Activated gamma-delta T cell (primary cell): ENCODE data around the gene ERC2.

ENCODE experiments used
- DNase-seq: peaks from one replicate; lab custom pipeline; 2025; lab: John Stamatoyannopoulos, UW

Gene ERC2

GRCh38 chr3:55591888-55592287 is 876.4 kb downstream of the ERC2 start:
- DNase-seq = no peak

- no peak for DNase-seq
These were observed 880.0 kb downstream of the ERC2 start for GRCh38 chr3:55588146-55588765.

GRCh38 chr3:55585856-55586255 is 882.4 kb downstream of the ERC2 start:
- DNase-seq = no peak

- DNase-seq = no peak
These were observed 883.4 kb downstream of the ERC2 start for GRCh38 chr3:55584716-55585368.

GRCh38 chr3:55584030-55584429 is 884.2 kb downstream of the ERC2 start:
- no peak for DNase-seq

GRCh38 chr3:55583475-55583874 is 884.8 kb downstream of the ERC2 start:
- DNase-seq = no peak

GRCh38 chr3:55579496-55579895 is 888.8 kb downstream of the ERC2 start:
- DNase-seq = no peak

GRCh38 chr3:55576621-55577388 is 891.5 kb downstream of the ERC2 start:
- no peak for DNase-seq

GRCh38 chr3:55574671-55575070 is 893.6 kb downstream of the ERC2 start:
- DNase-seq = no peak

- no peak for DNase-seq
These were observed 895.5 kb downstream of the ERC2 start for GRCh38 chr3:55572816-55573215.

- DNase-seq = no peak
These were observed 896.4 kb downstream of the ERC2 start for GRCh38 chr3:55571913-55572312.

- no peak for DNase-seq
These were observed 897.0 kb downstream of the ERC2 start for GRCh38 chr3:55571216-55571813.

GRCh38 chr3:55570271-55570711 is 898.0 kb downstream of the ERC2 start:
- DNase-seq = no peak

- no peak for DNase-seq
These were observed 899.2 kb downstream of the ERC2 start for GRCh38 chr3:55569033-55569599.

- no peak for DNase-seq
These were observed 900.7 kb downstream of the ERC2 start for GRCh38 chr3:55567615-55568014.

- no peak for DNase-seq
These were observed 901.1 kb downstream of the ERC2 start for GRCh38 chr3:55567121-55567520.

- DNase-seq = no peak
These were observed 902.7 kb downstream of the ERC2 start for GRCh38 chr3:55565521-55565920.

GRCh38 chr3:55564726-55565125 is 903.5 kb downstream of the ERC2 start:
- DNase-seq = no peak

GRCh38 chr3:55562700-55563099 is 905.6 kb downstream of the ERC2 start:
- DNase-seq = no peak

- no peak for DNase-seq
These were observed 908.5 kb downstream of the ERC2 start for GRCh38 chr3:55559500-55560423.

- no peak for DNase-seq
These were observed 910.0 kb downstream of the ERC2 start for GRCh38 chr3:55558316-55558715.
